HCT116 (cell line): ENCODE results near the gene STUM. TPM values are rescaled to one million over a fixed set of nuclear protein-coding genes. Genes with fewer than 3 reads are reported as not detected.

Experiments used
- ATAC-seq: fragments of 200-7000 bp; cut with Tn5 transposase; 2 replicates; pipeline ENCODE4 v1.9.1; 2020; ENCODE audit warnings: mild to moderate bottlenecking, moderate library complexity
- BruUV-seq: library from RNA; stranded (reverse); fragments of 400-500 nt; replicated peaks from 2 replicates; lab custom pipeline; 2021; lab: Mats Ljungman, UMichigan
- CTCF ChIA-PET: fragments of 300-600 bp; sonication (Branson Sonifier 250); formaldehyde crosslinking; loops from one replicate; lab custom pipeline; 2021; ENCODE audit warnings: antibody characterized with exemption; lab: Charles Lee
- POLR2A ChIA-PET: fragments of 300-600, 350-600 bp; sonication (Branson Sonifier 250); formaldehyde crosslinking; loops from one replicate; lab custom pipeline; 2021; ENCODE audit warnings: antibody characterized with exemption; lab: Charles Lee
- RAD21 ChIA-PET, 2 experiments: fragments of 300-600 bp; sonication (Branson Sonifier 250); formaldehyde crosslinking; loops; one replicate each; lab custom pipeline; 2023; ENCODE audit warnings: low total read pairs in 2 of 2; ENCODE audit not compliant: uncharacterized antibody in 2 of 2, unreplicated experiment in 2 of 2, low non-redundant PET in 1 of 2; lab: Charles Lee
- DNase-seq: peaks from one replicate; pipeline ENCODE4 v3.0.0-alpha.2; 2010; ENCODE audit warnings: low read depth, low spot score
- H2AFZ ChIP-seq: fragments of 200-600 bp; shearing (Covaris generic), sonication (generic); 2 replicates; pipeline ENCODE4 v1.6.1; 2017; ENCODE audit warnings: low read depth, mixed run types, mixed read lengths, antibody characterized with exemption, low read length; ENCODE audit not compliant: poor library complexity, severe bottlenecking
- H3K27ac ChIP-seq: 2 replicates; pipeline ENCODE4 v1.5.1; 2012; ENCODE audit warnings: low read depth, low read length
- H3K27me3 ChIP-seq: fragments of 200-600 bp; sonication (generic); 2 replicates; pipeline ENCODE4 v1.6.1; 2016; ENCODE audit warnings: mixed run types, low read length, mixed read lengths; ENCODE audit not compliant: insufficient read depth
- H3K36me3 ChIP-seq, 2 experiments: fragments of 200-500 bp in 1 of 2; fragments of 200-600 bp in 1 of 2; sonication (Bioruptor generic) in 1 of 2; sonication (generic) in 1 of 2; 2 replicates each; pipeline versions ENCODE4 v1.5.1 to v1.6.1; 2014 to 2016; ENCODE audit warnings: low read length in 2 of 2, inconsistent platforms in 1 of 2, mixed read lengths in 1 of 2, mixed run types in 1 of 2; ENCODE audit not compliant: insufficient read depth in 2 of 2, control insufficient read depth in 1 of 2
- H3K4me1 ChIP-seq, 2 experiments: fragments of 200-600 bp in 1 of 2; sonication (generic) in 1 of 2; 2 replicates each; pipeline versions ENCODE4 v1.5.1 to v1.6.1; 2012 to 2017; ENCODE audit warnings: low read length in 2 of 2, inconsistent platforms in 1 of 2, mild to moderate bottlenecking in 1 of 2, mixed read lengths in 1 of 2, mixed run types in 1 of 2, moderate library complexity in 1 of 2; ENCODE audit not compliant: insufficient read depth in 2 of 2, control insufficient read depth in 1 of 2
- H3K4me2 ChIP-seq: fragments of 200-600 bp; sonication (generic); 2 replicates; pipeline ENCODE4 v1.6.1; 2017; ENCODE audit warnings: mixed run types, low read length, mixed read lengths
- H3K4me3 ChIP-seq, 2 experiments: fragments of 200-600 bp in 1 of 2; sonication (generic) in 1 of 2; replicated peaks in 1 of 2; 2 replicates each; pipeline ENCODE4 v1.5.1; 2011 to 2016; ENCODE audit warnings: low read length in 2 of 2, control low read depth in 1 of 2, low read depth in 1 of 2, mild to moderate bottlenecking in 1 of 2, mixed read lengths in 1 of 2, mixed run types in 1 of 2
- H3K79me2 ChIP-seq: fragments of 200-600 bp; sonication (generic); 2 replicates; pipeline ENCODE4 v1.6.1; 2017; ENCODE audit warnings: mild to moderate bottlenecking, mixed run types, low read length, moderate library complexity, mixed read lengths; ENCODE audit not compliant: insufficient read depth
- H3K9ac ChIP-seq: fragments of 200-600 bp; sonication (generic); 2 replicates; pipeline ENCODE4 v1.6.1; 2016; ENCODE audit warnings: low read length, mixed read lengths
- H3K9me2 ChIP-seq: fragments of 200-600 bp; sonication (generic), shearing (Covaris generic); 2 replicates; pipeline ENCODE4 v1.6.1; 2017; ENCODE audit warnings: mixed run types, mild to moderate bottlenecking, moderate library complexity; ENCODE audit not compliant: insufficient read depth
- H3K9me3 ChIP-seq, 2 experiments: fragments of 200-500 bp in 1 of 2; fragments of 200-600 bp in 1 of 2; sonication (Bioruptor generic) in 1 of 2; sonication (generic) in 1 of 2; 2 replicates each; pipeline ENCODE4 v1.6.1; 2014 to 2017; ENCODE audit warnings: low read length in 2 of 2, mixed read lengths in 2 of 2, inconsistent platforms in 1 of 2, low read depth in 1 of 2, mild to moderate bottlenecking in 1 of 2, mixed run types in 1 of 2, moderate library complexity in 1 of 2; ENCODE audit not compliant: control insufficient read depth in 1 of 2, insufficient read depth in 1 of 2
- H4K20me1 ChIP-seq: fragments of 200-600 bp; sonication (generic), shearing (Covaris generic); 2 replicates; pipeline ENCODE4 v1.6.1; 2017; ENCODE audit warnings: mixed run types, mild to moderate bottlenecking, moderate library complexity; ENCODE audit not compliant: insufficient read depth
- ATF3 ChIP-seq: IDR thresholded peaks from 2 replicates; pipeline ENCODE4 v1.6.1; 2012
- CBX3 ChIP-seq: IDR thresholded peaks from 2 replicates; pipeline ENCODE4 v1.6.1; 2012; ENCODE audit warnings: low read depth
- CEBPB ChIP-seq: IDR thresholded peaks from 2 replicates; pipeline ENCODE4 v1.6.1; 2012; ENCODE audit warnings: low read depth
- EGR1 ChIP-seq: IDR thresholded peaks from 2 replicates; pipeline ENCODE4 v1.6.1; 2012; ENCODE audit warnings: low read depth
- ELF1 ChIP-seq: IDR thresholded peaks from 2 replicates; pipeline ENCODE4 v1.6.1; 2012; ENCODE audit warnings: low read depth, borderline replicate concordance
- EZH2 ChIP-seq: fragments of 200-600 bp; sonication (generic); IDR thresholded peaks from 2 replicates; pipeline ENCODE4 v1.6.1; 2017; ENCODE audit warnings: antibody characterized with exemption, mixed run types
- EZH2phosphoT487 ChIP-seq: fragments of 200-600 bp; IDR thresholded peaks from 2 replicates; pipeline ENCODE4 v1.6.1; 2018; ENCODE audit warnings: antibody characterized with exemption, borderline replicate concordance
- FOSL1 ChIP-seq: IDR thresholded peaks from 2 replicates; pipeline ENCODE4 v1.6.1; 2012; ENCODE audit warnings: low read depth
- JUND ChIP-seq: IDR thresholded peaks from 2 replicates; pipeline ENCODE4 v1.6.1; 2012
- MAX ChIP-seq: IDR thresholded peaks from 2 replicates; pipeline ENCODE4 v1.6.1; 2012
- POLR2A ChIP-seq: IDR thresholded peaks from 2 replicates; pipeline ENCODE4 v1.7.0; 2011; ENCODE audit warnings: borderline replicate concordance; ENCODE audit not compliant: insufficient read depth, insufficient read length; ENCODE audit errors: extremely low read depth
- POLR2AphosphoS5 ChIP-seq: IDR thresholded peaks from 2 replicates; pipeline ENCODE4 v1.6.1; 2011; ENCODE audit warnings: mild to moderate bottlenecking, low read depth, low read length, moderate library complexity
- RAD21 ChIP-seq: IDR thresholded peaks from 2 replicates; pipeline ENCODE4 v1.6.1; 2012; ENCODE audit warnings: low read depth, mild to moderate bottlenecking
- REST ChIP-seq: IDR thresholded peaks from 2 replicates; pipeline ENCODE4 v1.6.1; 2012; ENCODE audit warnings: low read depth
- SIN3A ChIP-seq: IDR thresholded peaks from 2 replicates; pipeline ENCODE4 v1.6.1; 2012; ENCODE audit warnings: low read depth
- SP1 ChIP-seq: IDR thresholded peaks from 2 replicates; pipeline ENCODE4 v1.6.1; 2012; ENCODE audit warnings: low read depth
- SRF ChIP-seq: IDR thresholded peaks from 2 replicates; pipeline ENCODE4 v1.6.1; 2012; ENCODE audit warnings: low read depth
- TCF7L2 ChIP-seq: IDR thresholded peaks from 2 replicates; pipeline ENCODE4 v1.7.0; 2011; ENCODE audit warnings: borderline replicate concordance, inconsistent platforms; ENCODE audit not compliant: insufficient read depth, insufficient read length; ENCODE audit errors: extremely low read depth
- YY1 ChIP-seq: IDR thresholded peaks from 2 replicates; pipeline ENCODE4 v1.6.1; 2011; ENCODE audit warnings: low read length, low read depth, moderate library complexity, mild to moderate bottlenecking; ENCODE audit not compliant: insufficient replicate concordance; ENCODE audit errors: extremely low read depth
- ZBTB33 ChIP-seq: IDR thresholded peaks from 2 replicates; pipeline ENCODE4 v1.6.1; 2011; ENCODE audit warnings: mild to moderate bottlenecking, low read length, moderate library complexity; ENCODE audit not compliant: insufficient replicate concordance; ENCODE audit errors: extremely low read depth
- intact Hi-C: fragments of 100-400 bp; cut with micrococcal nuclease; formaldehyde crosslinking; loops from 2 replicates; pipeline ENCODE4 v1.10.0; 2022
- total RNA-seq: library from RNA; stranded (reverse); gene quantifications from one replicate; pipeline ENCODE4 v1.2.1, GENCODE V29; 2021; ENCODE audit not compliant: unreplicated experiment

STUM gene
- total RNA-seq, 1 experiment from 2014 or later: not detected

- CTCF ChIA-PET: interaction anchor here (1.2 to 2.0 kb wide), 3 partner anchors 22 to 87 kb away, joined by 3 to 9 read pairs (median 7); no protein-coding TSS in a partner anchor
- no peak for ATAC-seq
- H3K27me3 ChIP-seq: no peaks in the 10 kb centered on the region; the same call in 1 of the 2 replicates
Observed at GRCh38 chr1:226545836-226546596, 2.5 kb upstream of the STUM start.

More at GRCh38 chr1:226545836-226546596, 2.5 kb upstream of the STUM start:
- Histone ChIP-seq H3K4me2 (no peak overlapping the region), H3K4me1 (peaks cover 0 to 21% of the 10 kb centered on the region in 2 experiments; a peak in 2 of 4 replicates), H3K9me2 (no peaks in the 10 kb centered on the region), H3K79me2 (no peaks in the 10 kb centered on the region), H3K36me3 (no peaks in the 10 kb centered on the region), H3K9ac (no peak overlapping the region), H3K4me3 (no peak overlapping the region), H4K20me1 (no peaks in the 10 kb centered on the region), H3K27ac (no peak overlapping the region), H3K9me3 (no peaks in the 10 kb centered on the region), H2AFZ (no peak overlapping the region)
- intact Hi-C loops: loop anchor here (2.0 kb wide), 2 partner anchors 121 to 891 kb away; no protein-coding TSS in a partner anchor
- ChIA-PET RAD21 (no interaction called here), POLR2A (no interaction called here)
- DNase-seq: no peak
- no peak for TF ChIP-seq SP1
- TF ChIP-seq YY1: no peak
- no peak for TF ChIP-seq ZBTB33
- no peak for TF ChIP-seq JUND
- TF ChIP-seq SIN3A: no peak
- no peak for TF ChIP-seq POLR2A
- no peak for TF ChIP-seq REST
- no peak for TF ChIP-seq EZH2phosphoT487
- no peak for TF ChIP-seq MAX
- TF ChIP-seq ATF3: no peak
- TF ChIP-seq RAD21: no peak
- TF ChIP-seq FOSL1: no peak
- TF ChIP-seq CEBPB: no peak
- TF ChIP-seq EGR1: no peak
- no peak for TF ChIP-seq EZH2
- no peak for TF ChIP-seq CBX3
- no peak for TF ChIP-seq TCF7L2
- TF ChIP-seq ELF1: no peak
- TF ChIP-seq POLR2AphosphoS5: no peak
- TF ChIP-seq SRF: no peak
- no TSS peak for BruUV-seq
